Activated T-helper 2 cell treated with anti-CD3 and anti-CD28 coated beads, Interferon-gamma antibody, Interleukin-2, Interleukin-4, amounts not matched to agents 10 μg/mL and 5 μg/mL and 100 μg/mL, durations not matched to agents 14 hours and 24 hours and 36 hours (primary cell): ENCODE results near the gene CLCN7. TPM values are rescaled to one million over a fixed set of nuclear protein-coding genes. Genes with fewer than 3 reads are reported as not detected.
A peak's percentile ranks its signal among the peaks of the same experiment; 100 is the strongest.
"Not testable (repeated sequence)": the region's sequence is repeated elsewhere in the genome, so short reads cannot be mapped to it uniquely, and the experiment has no call there.

Source experiments
- DNase-seq: peaks from one replicate; pipeline ENCODE4 v3.0.0; 2021; ENCODE audit warnings: low spot score
- H3K27ac Mint-ChIP-seq: one replicate; pipeline ENCODE4 v1.8.0; 2021; ENCODE audit warnings: mixed read lengths
- H3K27me3 Mint-ChIP-seq: one replicate; pipeline ENCODE4 v1.8.0; 2021; ENCODE audit warnings: low read depth, mixed read lengths
- H3K36me3 Mint-ChIP-seq: one replicate; pipeline ENCODE4 v1.8.0; 2021; ENCODE audit warnings: low read depth, mixed read lengths
- H3K4me1 Mint-ChIP-seq: one replicate; pipeline ENCODE4 v1.8.0; 2021; ENCODE audit warnings: low read depth, mixed read lengths
- H3K4me3 Mint-ChIP-seq: one replicate; pipeline ENCODE4 v1.8.0; 2021; ENCODE audit warnings: low read depth, mild to moderate bottlenecking, moderate library complexity, mixed read lengths
- H3K9me3 Mint-ChIP-seq: one replicate; pipeline ENCODE4 v1.8.0; 2021; ENCODE audit warnings: mixed read lengths
- intact Hi-C: fragments of 100-400 bp; cut with micrococcal nuclease; formaldehyde crosslinking; loops from one replicate; pipeline ENCODE4 v1.15.1; 2023
- total RNA-seq: library from RNA; stranded (reverse); gene quantifications from 2 replicates; pipeline ENCODE4 v1.2.3, GENCODE V29; 2022

CLCN7 gene
- total RNA-seq, 1 donor from 2014 or later, result 54.3 TPM

DNA sequence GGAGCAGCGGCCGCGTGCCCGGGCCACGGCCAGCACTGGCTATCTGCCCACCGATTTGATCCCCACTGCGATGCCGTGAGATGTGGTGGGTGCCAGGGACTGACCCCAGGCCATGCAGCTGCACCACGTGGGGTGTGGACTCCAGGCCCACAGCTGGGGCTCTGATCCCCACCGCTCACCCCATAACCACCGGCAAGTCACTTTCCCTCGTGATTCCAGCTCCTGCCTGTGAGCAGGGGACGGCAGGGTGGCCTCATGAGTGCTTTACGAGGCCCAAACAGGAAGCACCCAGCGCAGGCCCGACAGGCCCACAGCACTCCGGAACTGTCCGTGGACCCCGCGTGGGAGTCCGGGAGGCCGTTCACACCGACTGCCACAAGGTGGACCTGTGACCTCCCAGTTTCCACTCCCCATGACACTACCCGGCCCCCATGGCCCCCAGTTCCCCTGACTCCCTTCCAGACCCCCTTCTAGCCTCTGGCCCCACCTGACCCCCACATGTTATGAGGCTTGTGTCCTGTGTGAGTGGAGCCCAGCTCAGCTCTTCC lies 13.3 kb upstream of the CLCN7 start:
- Mint-ChIP-seq H3K27me3 (no peaks in the 10 kb centered on the region), H3K4me3 (no peak overlapping the region), H3K9me3 (no peaks in the 10 kb centered on the region), H3K36me3 (no peaks in the 10 kb centered on the region), H3K27ac (no peak overlapping the region), H3K4me1 (peaks cover 6% of the 10 kb centered on the region)
- no peak for DNase-seq
- intact Hi-C loops, result no loop called here

DNA sequence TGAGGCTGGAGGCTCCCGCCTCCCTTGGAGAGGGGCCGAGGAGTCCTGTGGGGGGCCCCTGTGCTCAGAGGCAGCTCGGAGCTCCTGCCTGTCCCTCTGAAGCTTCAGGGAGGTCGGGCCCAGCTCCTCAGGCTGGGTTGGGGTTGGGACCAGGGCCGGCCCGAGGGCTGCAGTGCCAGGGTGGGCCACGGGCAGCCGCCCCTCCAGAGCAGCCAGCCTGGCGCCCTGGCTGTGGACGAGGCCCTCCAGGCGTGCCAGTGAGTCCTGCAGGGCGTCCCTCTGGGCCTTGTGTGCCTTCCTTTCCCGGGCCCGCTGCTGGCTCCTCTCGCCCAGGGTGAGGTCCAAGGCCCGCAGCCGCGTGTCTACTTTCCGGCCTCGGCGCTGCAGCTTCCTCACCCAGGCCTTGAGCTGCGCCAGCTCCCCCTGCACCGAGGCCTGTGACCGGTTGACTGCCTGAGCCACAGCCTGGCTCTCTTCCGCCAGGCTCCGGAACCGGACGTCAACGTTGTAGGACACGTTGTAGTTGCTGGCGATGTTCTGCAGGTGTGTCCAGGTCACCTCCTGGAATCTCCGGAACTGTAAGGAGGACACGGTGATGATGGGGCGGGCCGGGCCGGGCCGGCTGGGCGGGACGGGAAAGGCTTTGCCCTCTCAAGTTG lies 12.7 kb upstream of the CLCN7 start:
- intact Hi-C loops, result no loop called here
- Mint-ChIP-seq H3K4me3 (no peak overlapping the region), H3K4me1 (peaks cover 2% of the 10 kb centered on the region)

DNA sequence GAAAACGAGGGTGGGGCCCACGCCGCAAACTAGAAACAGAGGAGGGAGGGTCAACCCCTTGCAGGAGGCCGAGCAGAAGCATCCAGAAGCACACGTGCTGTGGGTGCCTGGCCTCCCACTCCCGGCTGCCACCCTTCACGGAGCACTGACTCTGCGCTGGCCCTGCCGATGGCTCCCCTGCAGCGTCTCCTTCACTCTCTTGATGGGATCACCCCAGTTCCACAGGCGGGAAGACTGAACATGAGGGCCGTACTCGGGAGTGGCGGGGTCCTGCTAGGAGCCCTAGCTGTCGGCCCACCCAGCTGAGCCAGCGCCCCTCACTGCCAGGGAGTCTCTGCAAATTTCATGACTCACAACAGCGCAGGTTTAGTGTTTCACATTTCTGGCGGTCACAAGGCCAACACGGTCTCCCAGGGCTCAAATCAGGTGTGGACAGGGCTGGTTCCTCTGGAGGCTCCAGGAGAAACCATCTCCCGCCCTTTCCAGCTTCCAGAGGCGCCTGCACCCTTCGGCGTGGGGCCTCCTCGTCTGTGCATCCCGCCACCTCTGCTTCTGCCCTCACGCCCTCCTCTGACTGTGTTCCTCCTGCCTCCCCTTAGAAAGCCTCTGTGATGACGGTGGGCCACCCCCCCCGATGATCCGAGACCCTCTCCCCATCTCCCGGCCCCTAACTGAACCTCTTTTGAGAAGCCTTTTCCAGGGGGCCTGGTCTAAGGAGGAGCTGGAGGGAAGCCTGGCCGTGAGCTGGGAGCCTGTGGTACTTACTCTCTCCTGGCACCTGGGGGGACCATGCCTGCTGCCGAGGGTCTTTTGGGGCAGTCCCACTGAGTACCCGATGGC lies 11.9 kb upstream of the CLCN7 start:
- no peak overlapping the region for H3K4me3 Mint-ChIP-seq
- H3K27ac Mint-ChIP-seq, result no peak overlapping the region
- H3K9me3 Mint-ChIP-seq, result no peaks in the 10 kb centered on the region
- no peaks in the 10 kb centered on the region for H3K27me3 Mint-ChIP-seq
- no peaks in the 10 kb centered on the region for H3K36me3 Mint-ChIP-seq
- H3K4me1 Mint-ChIP-seq, result no peaks in the 10 kb centered on the region
- DNase-seq, result no peak
- intact Hi-C loops, result no loop called here

More for the DNA sequence above, 12.7 kb upstream of the CLCN7 start:
- Mint-ChIP-seq H3K27ac (no peak overlapping the region), H3K27me3 (no peaks in the 10 kb centered on the region), H3K36me3 (no peaks in the 10 kb centered on the region), H3K9me3 (no peaks in the 10 kb centered on the region)
- no peak for DNase-seq

DNA sequence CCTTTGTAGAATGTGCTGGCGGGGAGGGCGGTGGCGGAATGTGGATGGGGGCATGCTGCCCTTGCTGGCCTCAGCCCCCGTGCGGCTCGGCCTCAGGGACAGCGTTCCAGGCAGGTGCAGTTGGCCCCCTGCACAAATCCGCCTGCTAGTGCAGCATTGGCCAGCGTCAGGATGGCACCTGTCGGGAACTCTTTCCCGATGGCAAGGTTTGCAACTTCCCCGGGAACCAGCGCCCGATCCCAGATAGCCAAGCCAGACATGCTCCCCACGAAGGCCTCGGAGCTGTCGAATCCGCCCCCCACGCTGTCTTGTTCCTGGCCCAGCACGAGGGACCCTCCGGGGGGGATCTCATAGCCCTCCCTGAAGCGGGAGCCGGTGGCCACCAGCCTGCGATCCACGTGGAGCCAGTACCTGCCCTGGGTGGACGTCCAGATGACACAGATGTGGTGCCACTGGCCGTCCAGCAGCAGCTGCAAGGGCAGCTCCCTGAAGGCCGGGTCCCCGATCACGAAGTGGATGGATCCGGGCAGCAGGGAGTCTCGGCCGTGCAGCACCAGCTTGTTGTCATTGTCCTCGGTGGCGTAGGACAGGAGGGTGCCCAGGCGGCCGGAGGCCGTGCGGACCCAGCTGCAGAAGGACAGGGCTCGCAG lies 11.1 kb upstream of the CLCN7 start:
- intact Hi-C loops, result no loop called here
- no peaks in the 10 kb centered on the region for H3K27me3 Mint-ChIP-seq

DNA sequence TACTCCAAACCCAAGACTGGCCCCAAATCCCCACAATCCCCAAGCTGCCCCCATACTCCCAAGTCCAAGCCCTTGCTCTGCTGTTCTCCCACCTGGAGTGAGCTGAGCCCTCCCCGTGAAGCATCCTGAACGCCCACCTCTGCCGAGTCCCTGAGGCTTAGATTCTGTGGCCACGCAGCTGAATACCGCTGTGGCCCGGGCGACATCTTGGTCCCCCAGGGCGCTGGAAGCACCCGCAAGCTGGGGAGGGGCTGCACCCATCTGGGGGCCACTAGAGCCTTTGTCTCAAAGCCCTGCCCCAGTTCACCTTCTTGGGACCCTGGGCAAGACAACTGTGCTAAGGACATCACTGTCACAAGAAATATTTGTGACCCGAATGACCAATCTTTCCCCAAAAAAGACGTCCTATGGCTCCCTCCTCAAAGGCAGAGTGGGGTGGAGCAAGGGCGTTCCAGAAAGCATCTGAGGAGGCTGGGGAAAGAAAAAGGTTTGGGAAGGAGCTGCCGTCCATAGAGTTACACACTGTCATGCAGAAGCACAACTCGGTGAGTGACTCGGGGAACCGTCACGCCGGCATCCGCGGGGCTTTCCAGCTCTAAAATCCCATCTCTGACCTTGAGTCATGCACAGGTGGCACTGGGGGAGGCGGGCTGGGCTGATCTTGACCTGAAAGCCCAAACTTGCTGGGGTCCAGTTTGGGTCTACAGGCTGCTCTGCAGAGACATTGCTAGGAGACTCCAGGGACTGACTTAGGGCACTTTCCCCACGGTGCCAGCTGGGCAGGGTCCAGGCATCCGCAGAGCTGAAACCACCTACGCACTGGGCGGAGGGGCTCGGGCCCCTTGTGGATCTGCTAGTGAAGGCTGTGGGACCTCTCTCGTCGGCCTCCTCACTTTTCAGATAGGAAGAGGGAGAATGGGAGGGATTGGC lies 7.3 kb upstream of the CLCN7 start:
- no peaks in the 10 kb centered on the region for H3K27me3 Mint-ChIP-seq
- H3K27ac Mint-ChIP-seq, result no peak overlapping the region
- H3K9me3 Mint-ChIP-seq, result no peaks in the 10 kb centered on the region
- H3K36me3 Mint-ChIP-seq, result no peaks in the 10 kb centered on the region
- intact Hi-C loops, result no loop called here
- no peak for DNase-seq
- H3K4me1 Mint-ChIP-seq, result no peaks in the 10 kb centered on the region
- no peak overlapping the region for H3K4me3 Mint-ChIP-seq

More for the DNA sequence above, 11.1 kb upstream of the CLCN7 start:
- DNase-seq, result no peak
- Mint-ChIP-seq H3K27ac (no peak overlapping the region), H3K4me3 (no peak overlapping the region), H3K9me3 (no peaks in the 10 kb centered on the region), H3K36me3 (no peaks in the 10 kb centered on the region), H3K4me1 (no peaks in the 10 kb centered on the region)

DNA sequence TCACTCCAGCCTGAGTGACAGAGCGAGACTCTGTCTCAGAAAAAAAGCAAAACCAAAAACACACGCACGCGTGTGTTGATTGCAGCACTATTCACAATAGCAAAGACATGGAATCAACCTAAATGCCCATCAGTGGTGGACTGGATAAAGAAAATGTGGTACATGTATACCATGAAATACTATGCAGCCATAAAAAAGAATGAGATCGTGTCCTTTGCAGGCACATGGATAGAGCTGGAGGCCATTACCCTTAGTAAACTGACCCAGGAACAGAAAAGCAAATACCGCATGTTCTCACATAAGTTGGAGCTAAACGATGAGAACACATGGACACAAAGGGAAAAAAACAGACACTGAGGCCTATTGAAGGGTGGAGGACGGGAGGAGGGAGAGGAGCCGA lies 4.1 kb upstream of the CLCN7 start:
- H3K4me1 Mint-ChIP-seq, H3K27ac Mint-ChIP-seq, H3K36me3 Mint-ChIP-seq, H3K9me3 Mint-ChIP-seq, H3K27me3 Mint-ChIP-seq, intact Hi-C loops, H3K4me3 Mint-ChIP-seq, DNase-seq: not testable (repeated sequence)

DNA sequence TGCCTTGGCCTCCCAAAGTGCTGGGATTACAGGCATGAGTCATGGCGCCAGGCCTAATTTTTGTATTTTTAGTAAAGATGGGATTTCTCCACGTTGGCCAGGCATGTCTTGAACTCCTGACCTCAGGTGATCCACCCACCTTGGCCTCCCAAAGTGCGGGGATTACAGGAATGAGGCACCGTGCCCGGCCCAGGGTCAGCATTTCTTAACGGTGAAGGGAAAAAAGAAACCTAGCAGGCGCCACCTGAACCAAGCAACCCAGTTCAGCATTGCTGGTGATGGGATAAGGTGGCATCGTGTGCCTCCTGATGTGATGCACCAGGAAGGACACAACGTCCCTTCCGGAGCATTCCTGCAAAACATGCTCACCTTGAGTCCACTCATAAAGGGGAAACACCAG lies 2.2 kb upstream of the CLCN7 start:
- Mint-ChIP-seq H3K9me3 (no peaks in the 10 kb centered on the region), H3K27ac (no peak overlapping the region), H3K4me3 (no peak overlapping the region), H3K4me1 (peaks cover 7% of the 10 kb centered on the region), H3K27me3 (no peaks in the 10 kb centered on the region), H3K36me3 (no peaks in the 10 kb centered on the region)
- intact Hi-C loops, result no loop called here
- DNase-seq, result no peak

DNA sequence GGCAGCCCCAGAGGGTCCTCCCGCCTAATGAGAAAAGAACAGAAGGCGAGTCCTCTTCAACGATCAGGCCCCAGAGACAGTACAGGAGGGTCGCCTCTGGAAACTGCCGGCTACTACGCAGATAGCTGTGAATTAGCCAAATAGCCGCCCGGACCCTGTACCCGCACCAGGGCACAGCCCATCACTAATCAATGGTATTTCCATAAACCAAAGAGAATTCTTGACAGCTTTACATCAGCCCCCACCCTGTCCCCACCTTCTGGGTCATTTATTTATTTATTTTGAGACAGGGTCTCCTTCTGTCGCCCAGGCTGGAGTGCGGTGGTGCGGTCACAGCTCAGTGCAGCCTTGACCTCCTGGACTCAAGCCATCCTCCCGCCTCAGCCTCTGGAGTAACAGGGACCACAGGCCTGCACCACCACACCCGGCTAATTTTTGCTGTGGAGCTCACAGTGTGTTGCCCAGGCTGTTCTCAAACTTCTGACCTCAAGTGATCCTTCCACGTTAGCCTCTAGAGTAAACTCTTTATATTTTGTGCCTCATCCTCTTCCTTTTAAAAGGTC lies 805 bp upstream of the CLCN7 start:
- intact Hi-C loops, result loop anchor here (2.0 kb wide), 3 partner anchors 17 to 67 kb away; partner anchors contain the start of genes TELO2 and UQCC4
- peak overlapping the region; percentile 77 for H3K27ac Mint-ChIP-seq
- no peaks in the 10 kb centered on the region for H3K36me3 Mint-ChIP-seq

DNA sequence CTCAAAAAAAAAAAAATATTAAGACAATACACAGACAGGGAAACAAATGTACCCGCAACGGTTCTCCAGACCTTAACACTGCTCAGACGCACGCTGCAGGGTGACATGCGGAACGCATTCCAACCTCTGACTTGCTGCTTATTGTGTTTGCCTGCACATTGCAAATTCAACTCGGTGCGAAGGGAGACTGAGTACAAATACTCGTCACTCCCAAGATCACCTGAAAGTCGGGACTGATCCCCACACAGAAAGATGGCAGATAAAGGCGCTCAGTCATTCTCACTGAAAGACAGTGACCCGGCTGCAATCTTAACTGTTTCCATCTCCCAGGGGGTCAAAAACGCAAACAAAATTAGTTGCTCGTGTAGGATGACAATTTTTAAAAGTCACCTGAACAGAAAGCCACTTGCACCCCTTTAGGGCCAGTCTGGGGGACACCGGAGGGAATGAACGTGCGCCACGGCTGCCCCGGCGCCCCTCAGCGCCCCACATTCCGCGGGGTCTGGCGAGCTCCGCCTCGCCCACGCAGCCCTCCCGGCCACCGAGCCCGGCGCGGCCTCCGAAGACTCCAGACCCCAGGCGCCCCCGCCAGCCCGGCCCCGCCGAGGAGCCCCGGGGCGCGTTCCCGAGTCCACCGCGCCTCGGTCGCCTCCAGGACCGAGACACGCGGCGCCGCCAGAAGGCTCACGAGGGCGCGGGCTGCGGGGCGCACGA lies 589 bp downstream of the CLCN7 start:
- intact Hi-C loops, result loop anchor here (2.0 kb wide), 3 partner anchors 19 to 69 kb away; partner anchors contain the start of genes TELO2 and UQCC4
- peaks cover 7% of the 10 kb centered on the region for H3K4me1 Mint-ChIP-seq
- no peaks in the 10 kb centered on the region for H3K9me3 Mint-ChIP-seq
- peak overlapping the region; percentile 73 for H3K4me3 Mint-ChIP-seq
- no peaks in the 10 kb centered on the region for H3K36me3 Mint-ChIP-seq
- no peak overlapping the region for H3K27ac Mint-ChIP-seq
- no peak for DNase-seq
- no peaks in the 10 kb centered on the region for H3K27me3 Mint-ChIP-seq

More for the DNA sequence above, 805 bp upstream of the CLCN7 start:
- Mint-ChIP-seq H3K4me3 (peak overlapping the region; percentile 84), H3K27me3 (no peaks in the 10 kb centered on the region), H3K4me1 (peaks cover 7% of the 10 kb centered on the region), H3K9me3 (no peaks in the 10 kb centered on the region)
- DNase-seq, result no peak

DNA sequence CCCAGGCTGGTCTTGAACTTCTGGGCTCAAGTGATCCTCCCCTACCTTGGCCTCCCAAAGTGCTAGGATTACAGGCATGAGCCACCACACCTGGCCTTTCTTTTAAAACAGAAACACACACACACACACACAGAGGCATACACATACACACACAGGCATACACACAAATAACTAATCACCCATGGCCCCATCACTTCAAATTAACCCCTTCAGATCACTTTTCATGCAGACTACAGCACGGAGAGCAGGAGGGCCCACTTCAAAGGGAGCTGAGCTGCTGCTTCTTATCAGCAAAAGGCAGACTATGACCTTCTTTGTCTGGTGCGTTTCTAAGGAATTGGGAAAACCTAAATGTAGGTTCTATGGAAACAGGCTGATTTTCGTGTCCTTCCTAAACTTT lies 1.9 kb downstream of the CLCN7 start:
- no peaks in the 10 kb centered on the region for H3K36me3 Mint-ChIP-seq
- H3K27me3 Mint-ChIP-seq, result no peaks in the 10 kb centered on the region
- no peaks in the 10 kb centered on the region for H3K9me3 Mint-ChIP-seq
- intact Hi-C loops, result no loop called here
- no peak for DNase-seq
- H3K4me1 Mint-ChIP-seq, result peaks cover 7% of the 10 kb centered on the region
- no peak overlapping the region for H3K27ac Mint-ChIP-seq
- H3K4me3 Mint-ChIP-seq, result peak overlapping the region; percentile 35

DNA sequence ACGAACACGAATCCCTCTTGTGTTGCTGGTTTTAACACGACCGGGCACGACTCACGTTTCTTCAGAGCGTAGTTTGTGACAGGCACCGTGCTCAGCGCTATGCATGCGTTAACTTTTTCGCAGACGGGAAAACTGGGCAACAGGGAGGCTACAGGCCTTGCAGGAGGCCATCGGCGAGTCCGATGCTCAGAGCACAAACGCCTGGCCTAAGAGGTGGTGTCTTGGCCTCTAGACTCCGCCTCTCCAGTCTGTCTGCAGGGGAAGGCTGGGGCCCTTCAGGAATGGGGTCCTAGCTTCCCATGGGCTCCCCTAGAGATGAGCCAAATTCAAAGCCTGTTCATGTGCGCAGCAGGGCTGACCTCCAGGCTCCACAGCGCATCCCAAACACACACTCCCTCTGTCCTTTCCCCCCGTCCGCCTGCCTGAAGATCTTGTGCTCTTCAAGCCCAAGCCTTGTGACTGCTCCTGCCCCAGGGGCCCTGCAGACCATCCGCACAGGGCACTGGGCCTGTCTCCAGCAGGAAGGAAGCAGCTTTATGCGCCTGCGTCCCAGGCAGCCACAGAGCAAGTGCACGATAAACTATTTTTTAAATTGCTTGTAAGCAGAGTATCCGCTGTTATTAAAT lies 3.1 kb downstream of the CLCN7 start:
- H3K9me3 Mint-ChIP-seq, result no peaks in the 10 kb centered on the region
- no peaks in the 10 kb centered on the region for H3K27me3 Mint-ChIP-seq
- intact Hi-C loops, result no loop called here
- H3K27ac Mint-ChIP-seq, result no peak overlapping the region
- H3K4me1 Mint-ChIP-seq, result peaks cover 7% of the 10 kb centered on the region
- DNase-seq, result no peak
- H3K36me3 Mint-ChIP-seq, result no peaks in the 10 kb centered on the region
- no peak overlapping the region for H3K4me3 Mint-ChIP-seq
